ENCODE data around the gene TSPAN14. TPM values are rescaled to one million over a fixed set of nuclear protein-coding genes. Genes with fewer than 3 reads are reported as not detected.
"Not testable (repeated sequence)": the region's sequence is repeated elsewhere in the genome, so short reads cannot be mapped to it uniquely, and the experiment has no call there.

Gene TSPAN14
- total RNA-seq, 2 donors from 2014 or later, result 121 to 123 TPM

DNA sequence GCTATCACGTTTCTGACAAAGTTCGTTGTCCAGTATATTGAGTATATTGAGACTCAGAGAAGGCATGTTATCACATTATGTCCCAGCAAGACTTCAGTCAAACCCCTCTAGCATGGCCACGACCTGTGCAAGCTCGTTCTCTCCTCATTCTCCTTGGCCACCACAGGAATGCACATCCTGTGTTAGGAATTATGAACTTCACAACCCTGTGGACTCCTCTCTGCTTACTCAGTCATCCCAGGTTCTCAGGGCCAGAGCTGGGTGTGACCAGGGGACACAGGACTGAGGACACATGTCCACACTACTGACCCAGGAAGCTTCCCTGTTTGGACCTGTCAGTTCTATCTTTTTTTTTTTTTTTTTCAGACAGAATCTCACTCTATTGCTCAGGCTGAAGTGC, 87.9 kb downstream of the TSPAN14 start:
- peaks cover 12% of the 10 kb centered on the region for H3K4me1 Mint-ChIP-seq
- DNase-seq, result no peak
- Histone ChIP-seq H3K27me3 (ENCODE audit: control insufficient read depth, insufficient read depth, low read length, poor library complexity, severe bottlenecking) (no peaks in the 10 kb centered on the region), H3K9ac (ENCODE audit: extremely low read depth, low read length, poor library complexity, severe bottlenecking) (no peak overlapping the region), H3K4me1 (ENCODE audit: control insufficient read depth, insufficient read depth, low read length) (peaks cover 7% of the 10 kb centered on the region), H3K36me3 (ENCODE audit: control insufficient read depth, insufficient read depth, low read length) (no peaks in the 10 kb centered on the region), H3K27ac (ENCODE audit: low read depth, low read length) (no peak overlapping the region), H3K4me3 (ENCODE audit: low read length) (no peak overlapping the region), H3K9me3 (ENCODE audit: control insufficient read depth, low read length) (no peaks in the 10 kb centered on the region)
- WGBS, 2 experiments (ENCODE audit: insufficient coverage in 1 of 2, insufficient read length in 1 of 2), result 80 to 96% methylated on average over 2 to 4 of the region's 4 CpGs
- no peak overlapping the region for H3K27ac Mint-ChIP-seq
- H3K36me3 Mint-ChIP-seq (ENCODE audit: low read depth), result peaks cover 3% of the 10 kb centered on the region
- H3K9me3 Mint-ChIP-seq, result peaks cover 6% of the 10 kb centered on the region
- H3K27me3 Mint-ChIP-seq (ENCODE audit: insufficient read depth), result peaks cover 16% of the 10 kb centered on the region
- H3K4me3 Mint-ChIP-seq, result no peak overlapping the region
- TF ChIP-seq, protein P1, sequence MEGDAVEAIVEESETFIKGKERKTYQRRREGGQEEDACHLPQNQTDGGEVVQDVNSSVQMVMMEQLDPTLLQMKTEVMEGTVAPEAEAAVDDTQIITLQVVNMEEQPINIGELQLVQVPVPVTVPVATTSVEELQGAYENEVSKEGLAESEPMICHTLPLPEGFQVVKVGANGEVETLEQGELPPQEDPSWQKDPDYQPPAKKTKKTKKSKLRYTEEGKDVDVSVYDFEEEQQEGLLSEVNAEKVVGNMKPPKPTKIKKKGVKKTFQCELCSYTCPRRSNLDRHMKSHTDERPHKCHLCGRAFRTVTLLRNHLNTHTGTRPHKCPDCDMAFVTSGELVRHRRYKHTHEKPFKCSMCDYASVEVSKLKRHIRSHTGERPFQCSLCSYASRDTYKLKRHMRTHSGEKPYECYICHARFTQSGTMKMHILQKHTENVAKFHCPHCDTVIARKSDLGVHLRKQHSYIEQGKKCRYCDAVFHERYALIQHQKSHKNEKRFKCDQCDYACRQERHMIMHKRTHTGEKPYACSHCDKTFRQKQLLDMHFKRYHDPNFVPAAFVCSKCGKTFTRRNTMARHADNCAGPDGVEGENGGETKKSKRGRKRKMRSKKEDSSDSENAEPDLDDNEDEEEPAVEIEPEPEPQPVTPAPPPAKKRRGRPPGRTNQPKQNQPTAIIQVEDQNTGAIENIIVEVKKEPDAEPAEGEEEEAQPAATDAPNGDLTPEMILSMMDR (conservative IDR thresholded peaks at IDR 0.05), result no peak

DNA sequence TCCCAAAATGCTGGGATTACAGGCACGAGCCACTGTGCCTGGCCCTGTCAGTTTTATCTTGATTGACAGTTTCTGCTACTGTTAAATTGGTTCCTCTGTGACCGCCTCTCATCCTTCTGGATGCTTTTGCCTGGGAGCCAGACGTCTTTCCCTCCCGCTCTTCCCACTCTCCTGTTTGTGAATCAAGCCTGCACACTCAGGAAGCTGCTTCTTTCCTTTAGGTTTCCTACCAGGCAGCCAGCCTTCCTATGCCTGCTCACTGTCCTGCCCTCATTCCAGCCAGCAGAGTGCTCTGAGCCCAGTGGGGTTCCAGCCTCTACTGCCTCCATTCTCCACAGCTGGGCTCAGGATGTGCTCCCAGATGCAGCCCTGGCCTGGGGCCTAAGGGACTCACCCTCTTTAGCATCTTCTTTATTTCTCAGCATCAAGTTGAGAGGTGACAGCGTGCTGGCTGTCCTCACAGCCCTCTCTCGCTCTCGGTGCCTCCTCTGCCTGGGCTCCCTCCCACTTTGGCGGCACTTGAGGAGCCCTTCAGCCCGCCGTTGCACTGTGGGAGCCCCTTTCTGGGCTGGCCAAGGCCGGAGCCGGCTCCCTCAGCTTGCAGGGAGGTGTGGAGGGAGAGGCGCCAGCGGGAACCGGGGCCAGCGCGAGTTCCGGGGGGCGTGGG, 88.7 kb downstream of the TSPAN14 start:
- Histone ChIP-seq H3K9ac (ENCODE audit: extremely low read depth, low read length, poor library complexity, severe bottlenecking) (no peak overlapping the region), H3K9me3 (ENCODE audit: control insufficient read depth, low read length) (no peaks in the 10 kb centered on the region), H3K27me3 (ENCODE audit: control insufficient read depth, insufficient read depth, low read length, poor library complexity, severe bottlenecking) (no peaks in the 10 kb centered on the region), H3K27ac (ENCODE audit: low read depth, low read length) (no peak overlapping the region), H3K36me3 (ENCODE audit: control insufficient read depth, insufficient read depth, low read length) (no peaks in the 10 kb centered on the region), H3K4me3 (ENCODE audit: low read length) (no peak overlapping the region), H3K4me1 (ENCODE audit: control insufficient read depth, insufficient read depth, low read length) (peaks cover 3% of the 10 kb centered on the region)
- TF ChIP-seq, protein P1 (conservative IDR thresholded peaks at IDR 0.05), result no peak
- no peak for DNase-seq
- H3K27ac Mint-ChIP-seq, result no peak overlapping the region
- H3K4me1 Mint-ChIP-seq, result peaks cover 5% of the 10 kb centered on the region
- peaks cover 3% of the 10 kb centered on the region for H3K36me3 Mint-ChIP-seq (ENCODE audit: low read depth)
- peaks cover 16% of the 10 kb centered on the region for H3K27me3 Mint-ChIP-seq (ENCODE audit: insufficient read depth)
- WGBS, 2 experiments (ENCODE audit: insufficient coverage in 1 of 2, insufficient read length in 1 of 2), result 75 to 95% methylated on average over 3 to 18 of the region's 19 CpGs
- H3K9me3 Mint-ChIP-seq, result peaks cover 6% of the 10 kb centered on the region
- H3K4me3 Mint-ChIP-seq, result no peak overlapping the region

DNA sequence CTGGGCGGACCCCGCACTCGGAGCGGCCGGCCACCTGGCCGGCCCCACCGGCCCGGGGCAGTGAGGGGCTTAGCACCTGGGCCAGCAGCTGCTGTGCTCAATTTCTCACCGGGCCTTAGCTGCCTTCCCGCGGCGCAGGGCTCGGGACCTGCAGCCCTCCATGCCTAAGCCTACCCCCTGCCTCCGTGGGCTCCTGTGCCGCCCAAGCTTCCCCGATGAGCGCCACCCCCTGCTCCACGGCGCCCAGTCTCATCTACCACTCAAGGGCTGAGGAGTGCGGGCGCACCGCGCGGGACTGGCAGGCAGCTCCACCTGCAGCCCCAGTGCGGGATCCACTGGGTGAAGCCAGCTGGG, 89.2 kb downstream of the TSPAN14 start:
- H3K4me3 ChIP-seq (ENCODE audit: low read length); H3K4me1 Mint-ChIP-seq; H3K27ac Mint-ChIP-seq; H3K9me3 ChIP-seq (ENCODE audit: control insufficient read depth, low read length); H3K36me3 ChIP-seq (ENCODE audit: control insufficient read depth, insufficient read depth, low read length); H3K36me3 Mint-ChIP-seq (ENCODE audit: low read depth); DNase-seq; H3K4me1 ChIP-seq (ENCODE audit: control insufficient read depth, insufficient read depth, low read length); H3K4me3 Mint-ChIP-seq; H3K27me3 ChIP-seq (ENCODE audit: control insufficient read depth, insufficient read depth, low read length, poor library complexity, severe bottlenecking); H3K9ac ChIP-seq (ENCODE audit: extremely low read depth, low read length, poor library complexity, severe bottlenecking); H3K9me3 Mint-ChIP-seq; H3K27ac ChIP-seq (ENCODE audit: low read depth, low read length): not testable (repeated sequence)
- peaks cover 16% of the 10 kb centered on the region for H3K27me3 Mint-ChIP-seq (ENCODE audit: insufficient read depth)
- 97 to 98% methylated on average over 9 to 25 of the region's 25 CpGs for WGBS, 2 experiments (ENCODE audit: insufficient coverage in 1 of 2, insufficient read length in 1 of 2)
